Measurements from ENCODE around the gene FOXN4. TPM values are rescaled to one million over a fixed set of nuclear protein-coding genes. Genes with fewer than 3 reads are reported as not detected.

FOXN4 gene
- total and polyA plus RNA-seq, 10 donors = 0.05 TPM; not detected in 9

- Histone ChIP-seq H3K27ac (no peak overlapping the region), H3K4me3 (peak overlapping the region in 1 of 8 donors; percentile 21), H3K4me1 (peaks cover 0 to 7% (median 0%) of the 10 kb centered on the region in 6 donors), H3K27me3 (replicated peaks in 1 of 7) (peaks cover 0 to 69% (median 16%) of the 10 kb centered on the region in 7 donors), H3K36me3 (no peaks in the 10 kb centered on the region), H3K9me3 (no peaks in the 10 kb centered on the region)
- WGBS, 5 donors = 55 to 76% (median 67%) methylated on average over 15 of the region's 15 CpGs
- intact Hi-C loops (cut with DNase I; ENCODE audit: low total_unique reads) = no loop called here
- TF ChIP-seq POLR2AphosphoS5 (IDR thresholded peaks at IDR 0.05) (no peak), POLR2A (IDR thresholded peaks at IDR 0.05) (no peak), CTCF (IDR thresholded peaks at IDR 0.05 in 8 of 11, conservative IDR thresholded peaks at IDR 0.05 in 3 of 11) (no peak)
- peak; percentile 56 for DNase-seq
These were observed 18.0 kb downstream of the FOXN4 start for GRCh38 chr12:109291117-109291516.

GRCh38 chr12:109290061-109290460, 19.0 kb downstream of the FOXN4 start:
- 87 to 93% (median 91%) methylated on average over 16 to 18 of the region's 18 CpGs for whole genome bisulfite sequencing, 5 donors
- Histone ChIP-seq H3K9me3 (no peaks in the 10 kb centered on the region), H3K4me1 (peaks cover 0 to 7% (median 0%) of the 10 kb centered on the region in 6 donors), H3K27me3 (replicated peaks in 1 of 7) (peaks cover 0 to 63% (median 16%) of the 10 kb centered on the region in 7 donors), H3K4me3 (no peak overlapping the region), H3K27ac (no peak overlapping the region), H3K36me3 (no peaks in the 10 kb centered on the region)
- DNase-seq = no peak
- TF ChIP-seq POLR2AphosphoS5 (IDR thresholded peaks at IDR 0.05) = no peak
- no peak for TF ChIP-seq CTCF (IDR thresholded peaks at IDR 0.05 in 8 of 11, conservative IDR thresholded peaks at IDR 0.05 in 3 of 11)
- no peak for TF ChIP-seq POLR2A (IDR thresholded peaks at IDR 0.05)
- intact Hi-C loops (cut with DNase I; ENCODE audit: low total_unique reads) = no loop called here

GRCh38 chr12:109289551-109289950, 19.5 kb downstream of the FOXN4 start:
- no peaks in the 10 kb centered on the region for H3K9me3 ChIP-seq
- no peaks in the 10 kb centered on the region for H3K36me3 ChIP-seq
- H3K4me3 ChIP-seq = no peak overlapping the region
- intact Hi-C loops (cut with DNase I; ENCODE audit: low total_unique reads) = no loop called here
- no peak for DNase-seq
- peaks cover 0 to 7% (median 0%) of the 10 kb centered on the region in 6 donors for H3K4me1 ChIP-seq
- H3K27me3 ChIP-seq (replicated peaks in 1 of 7) = peaks cover 0 to 60% (median 16%) of the 10 kb centered on the region in 7 donors
- WGBS, 5 donors = 90 to 91% (median 91%) methylated on average over 6 of the region's 6 CpGs
- TF ChIP-seq POLR2AphosphoS5 (IDR thresholded peaks at IDR 0.05) (no peak), POLR2A (IDR thresholded peaks at IDR 0.05) (no peak), CTCF (IDR thresholded peaks at IDR 0.05 in 8 of 11, conservative IDR thresholded peaks at IDR 0.05 in 3 of 11) (no peak)
- H3K27ac ChIP-seq = no peak overlapping the region

GRCh38 chr12:109289004-109289403, 20.1 kb downstream of the FOXN4 start:
- Histone ChIP-seq H3K4me1 (peaks cover 0 to 7% (median 0%) of the 10 kb centered on the region in 6 donors), H3K9me3 (no peaks in the 10 kb centered on the region), H3K27ac (no peak overlapping the region), H3K4me3 (no peak overlapping the region), H3K27me3 (replicated peaks in 1 of 7) (peaks cover 0 to 55% (median 13%) of the 10 kb centered on the region in 7 donors), H3K36me3 (no peaks in the 10 kb centered on the region)
- 82 to 90% (median 84%) methylated on average over 4 of the region's 4 CpGs for WGBS, 5 donors
- no peak for TF ChIP-seq POLR2A (IDR thresholded peaks at IDR 0.05)
- TF ChIP-seq POLR2AphosphoS5 (IDR thresholded peaks at IDR 0.05) = no peak
- no peak for TF ChIP-seq CTCF (IDR thresholded peaks at IDR 0.05 in 8 of 11, conservative IDR thresholded peaks at IDR 0.05 in 3 of 11)
- intact Hi-C loops (cut with DNase I; ENCODE audit: low total_unique reads) = no loop called here
- DNase-seq = no peak

All from spleen (tissue), 11 donors.